CD4-positive, alpha-beta T cell treated with Interferon gamma for 1 hour (primary cell): Measurements from ENCODE around the gene FOXM1.
"Not testable (repeated sequence)": the region's sequence is repeated elsewhere in the genome, so short reads cannot be mapped to it uniquely, and the experiment has no call there.

Experiments
- DNase-seq: peaks from one replicate; pipeline ENCODE4 v3.0.0-alpha.2; 2020

The FOXM1 gene

DNA sequence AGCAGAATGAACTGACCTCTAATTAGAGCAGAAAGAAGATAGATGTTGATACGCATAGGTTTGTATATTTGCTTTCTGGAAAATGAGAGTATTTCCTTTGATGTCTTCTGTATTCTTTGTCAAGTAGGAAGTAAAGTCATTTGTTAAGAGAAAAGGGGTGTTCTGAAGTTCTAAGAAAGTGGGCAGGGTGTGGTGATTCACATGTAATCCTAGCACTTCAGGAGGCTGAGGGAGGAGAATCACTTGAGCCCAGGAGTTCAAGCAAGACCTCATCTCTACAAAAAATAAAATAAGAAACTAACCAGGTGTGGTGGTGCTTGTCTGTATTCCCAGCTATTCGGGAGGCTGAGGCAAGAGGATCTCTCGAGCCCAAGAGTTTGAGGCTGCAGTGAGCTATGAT lies 2.9 kb upstream of the FOXM1 start:
- DNase-seq = no peak

- no peak for DNase-seq
Measured at GRCh38 chr12:2877953-2878732, 1.2 kb upstream of the FOXM1 start.

- DNase-seq = no peak
Measured at GRCh38 chr12:2876431-2877046, 435 bp downstream of the FOXM1 start.

GRCh38 chr12:2868986-2869632 lies 7.9 kb downstream of the FOXM1 start:
- DNase-seq = not testable (repeated sequence)

DNA sequence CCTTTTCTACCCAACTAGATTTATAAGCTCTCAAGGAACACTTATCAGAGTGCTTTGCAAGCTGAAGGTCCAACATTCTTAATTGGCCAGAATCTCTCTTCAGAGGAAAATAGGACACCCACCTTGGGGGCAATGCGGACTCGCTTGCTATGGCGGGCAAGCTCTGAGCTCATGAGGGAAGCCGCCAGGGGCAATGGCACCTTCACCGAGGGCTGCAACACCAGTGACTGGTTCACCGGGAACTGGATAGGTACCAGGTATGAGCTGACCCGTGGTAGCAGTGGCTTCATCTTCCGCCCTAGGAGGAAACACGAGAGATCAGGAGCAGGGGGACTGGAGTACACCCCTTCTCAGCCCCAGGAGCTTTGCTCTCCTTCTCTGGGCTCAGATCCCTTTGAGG lies 12.8 kb downstream of the FOXM1 start:
- DNase-seq = no peak

DNA sequence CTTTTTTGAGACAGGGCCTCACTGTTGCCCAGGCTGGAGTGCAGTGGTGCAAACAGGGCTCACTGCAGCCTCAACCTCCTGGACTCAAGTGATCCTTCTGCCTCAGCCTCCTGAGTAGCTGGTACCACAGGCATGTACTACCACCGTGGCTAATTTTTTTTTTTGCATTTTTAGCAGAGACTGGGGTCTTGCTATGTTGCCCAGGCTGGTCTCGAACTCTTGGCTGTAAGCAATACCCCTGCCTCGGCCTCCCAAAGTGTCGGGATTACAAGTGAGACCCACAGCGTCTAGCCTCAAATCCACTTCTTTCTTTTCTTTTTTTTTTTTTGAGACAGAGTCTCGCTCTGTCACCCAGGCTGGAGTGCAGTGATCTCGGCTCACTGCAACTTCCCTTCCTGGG lies 13.6 kb downstream of the FOXM1 start:
- not testable (repeated sequence) for DNase-seq

- no peak for DNase-seq
Measured at GRCh38 chr12:2862876-2863275, 14.1 kb downstream of the FOXM1 start.

GRCh38 chr12:2860170-2860569 lies 16.8 kb downstream of the FOXM1 start:
- no peak for DNase-seq

DNA sequence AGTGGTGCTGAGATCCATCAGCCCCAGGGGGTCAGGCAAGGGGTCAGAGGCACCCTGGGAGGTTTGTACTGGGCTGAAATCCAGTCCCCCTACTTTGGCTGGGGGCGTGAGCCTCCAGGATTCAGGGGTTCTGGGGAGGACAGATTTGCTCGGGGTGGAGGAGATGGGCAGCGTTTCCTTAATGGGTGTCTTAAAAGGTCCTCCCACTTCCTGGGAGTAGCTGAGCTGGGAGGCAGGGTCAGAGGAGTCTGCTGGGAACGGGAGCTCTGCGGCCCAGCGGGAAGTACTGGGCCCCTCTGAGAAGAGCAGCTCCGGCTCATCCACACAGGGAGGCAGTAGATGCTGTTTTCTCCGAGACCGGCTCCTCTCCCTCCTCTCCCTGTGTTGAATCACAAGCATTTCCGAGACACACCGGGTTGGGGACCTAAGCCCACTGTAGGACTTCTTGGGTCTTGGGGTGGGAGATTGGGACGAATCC lies 18.0 kb downstream of the FOXM1 start:
- DNase-seq = no peak

DNA sequence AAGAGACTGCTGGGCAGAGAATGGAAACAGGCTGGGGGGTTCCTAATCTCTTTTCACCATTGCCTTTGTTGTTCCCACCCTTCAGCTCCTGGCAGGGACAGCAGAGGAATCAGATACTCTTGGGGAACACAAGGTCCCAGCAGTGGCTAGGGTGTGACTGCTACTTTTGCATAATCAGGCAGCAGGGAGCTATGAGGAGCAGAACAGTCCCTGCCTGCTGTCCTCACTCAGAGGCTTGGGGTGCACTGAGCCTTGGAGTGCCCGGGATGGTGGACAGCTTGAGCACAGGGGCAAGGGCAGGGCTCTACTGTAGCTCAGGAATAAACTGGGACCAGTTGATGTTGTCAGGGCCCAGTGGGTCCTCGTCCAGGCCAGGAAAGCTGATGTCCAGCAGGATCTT lies 18.6 kb downstream of the FOXM1 start:
- DNase-seq = no peak

- no peak for DNase-seq
Measured at GRCh38 chr12:2857576-2857975, 19.4 kb downstream of the FOXM1 start.

- DNase-seq = no peak
Measured at GRCh38 chr12:2857021-2857431, 19.9 kb downstream of the FOXM1 start, which contains the start of gene TEX52. Gene TEX52 (minus strand): TSS chr12:2857039. CDS start chr12:2857026, 13 bp downstream.

- no peak for DNase-seq
Measured at GRCh38 chr12:2856051-2856450, 20.9 kb downstream of the FOXM1 start.

GRCh38 chr12:2855546-2855945 lies 21.4 kb downstream of the FOXM1 start:
- DNase-seq = no peak

- no peak for DNase-seq
Measured at GRCh38 chr12:2854669-2855453, 22.1 kb downstream of the FOXM1 start.

- DNase-seq = no peak
Measured at GRCh38 chr12:2853626-2854025, 23.3 kb downstream of the FOXM1 start.

DNA sequence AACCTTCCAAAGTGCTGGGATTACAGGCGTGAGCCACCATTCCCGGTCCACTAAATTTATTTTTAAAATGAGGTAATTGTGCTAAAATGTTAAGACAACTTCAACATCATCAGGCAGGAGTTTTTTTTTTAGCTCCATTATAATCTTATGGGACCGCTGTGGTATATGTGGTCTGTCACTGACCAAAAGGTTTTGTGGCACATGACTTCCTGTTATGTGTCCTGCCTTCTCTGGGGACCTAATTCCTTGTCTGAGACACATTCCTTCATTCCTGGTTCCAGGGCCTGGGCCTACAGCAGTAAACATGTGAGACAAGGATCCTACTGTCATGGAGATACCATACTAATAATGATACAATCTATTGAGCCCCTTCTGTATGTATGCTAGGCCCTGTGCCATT lies 25.0 kb downstream of the FOXM1 start:
- no peak for DNase-seq

GRCh38 chr12:2845280-2845679 lies 31.7 kb downstream of the FOXM1 start:
- no peak for DNase-seq

DNA sequence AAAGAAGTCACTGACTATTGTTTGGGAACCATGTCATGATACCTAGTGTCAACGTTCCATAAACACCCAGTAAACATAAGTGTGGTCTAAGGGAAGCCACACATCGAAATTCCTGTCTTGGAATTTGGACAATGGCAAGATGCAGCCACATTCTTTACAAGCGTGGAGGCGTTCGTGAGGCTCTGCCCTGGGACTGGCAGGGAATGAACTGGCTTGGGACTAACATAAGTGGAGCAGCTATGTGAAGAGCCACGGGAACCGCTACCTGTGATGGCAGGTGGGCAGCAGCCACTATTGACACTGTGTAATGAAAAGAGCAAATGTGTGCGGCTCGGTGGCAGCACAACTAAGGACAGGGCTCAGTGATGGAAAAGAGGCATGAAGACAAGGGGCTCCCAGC lies 32.2 kb downstream of the FOXM1 start:
- no peak for DNase-seq

DNA sequence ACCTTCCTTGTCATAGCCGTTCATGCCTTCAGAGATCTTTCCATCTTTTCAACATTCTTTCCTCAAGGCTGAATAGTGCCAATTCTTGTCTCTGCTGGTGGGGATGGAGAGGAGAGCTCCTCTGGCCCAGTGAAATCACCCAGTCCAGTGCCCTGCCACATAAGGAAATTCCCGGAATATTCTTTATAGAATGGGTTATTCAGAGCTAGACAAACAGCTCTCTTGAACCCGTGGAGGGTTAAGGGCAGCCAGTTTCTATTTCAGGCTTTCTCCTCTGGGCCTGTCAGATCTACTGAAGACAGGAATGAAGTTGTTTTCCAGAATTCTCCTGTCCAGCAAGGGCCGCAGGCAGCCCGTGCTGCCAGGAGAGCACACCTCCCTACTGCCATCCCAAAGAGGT lies 34.0 kb downstream of the FOXM1 start:
- no peak for DNase-seq

- DNase-seq = no peak
Measured at GRCh38 chr12:2841056-2841650, 35.8 kb downstream of the FOXM1 start.

- DNase-seq = no peak
Measured at GRCh38 chr12:2836574-2836973, 40.4 kb downstream of the FOXM1 start.
